Endothelial cell (in vitro differentiated cells): ENCODE measurements around the gene KASH5. TPM values are rescaled to one million over a fixed set of nuclear protein-coding genes. Genes with fewer than 3 reads are reported as not detected.

Experiments
- DNase-seq: peaks from one replicate; pipeline ENCODE4 v3.0.0; 2021; ENCODE audit warnings: low spot score
- H3K27ac Mint-ChIP-seq: one replicate; pipeline ENCODE4 v1.8.0; 2021; ENCODE audit warnings: mixed read lengths, inconsistent platforms; ENCODE audit not compliant: unreplicated experiment
- H3K27me3 Mint-ChIP-seq: one replicate; pipeline ENCODE4 v1.8.0; 2021; ENCODE audit warnings: mild to moderate bottlenecking, moderate library complexity, mixed read lengths, inconsistent platforms; ENCODE audit not compliant: unreplicated experiment
- H3K36me3 Mint-ChIP-seq: one replicate; pipeline ENCODE4 v1.8.0; 2021; ENCODE audit warnings: mild to moderate bottlenecking, low read depth, mixed read lengths, inconsistent platforms; ENCODE audit not compliant: unreplicated experiment
- H3K4me1 Mint-ChIP-seq: one replicate; pipeline ENCODE4 v1.8.0; 2021; ENCODE audit warnings: mild to moderate bottlenecking, mixed read lengths, inconsistent platforms; ENCODE audit not compliant: unreplicated experiment
- H3K4me3 Mint-ChIP-seq: one replicate; pipeline ENCODE4 v1.8.0; 2021; ENCODE audit warnings: mild to moderate bottlenecking, mixed read lengths, inconsistent platforms; ENCODE audit not compliant: unreplicated experiment
- H3K9me3 Mint-ChIP-seq: one replicate; pipeline ENCODE4 v1.8.0; 2021; ENCODE audit warnings: mixed read lengths, inconsistent platforms; ENCODE audit not compliant: unreplicated experiment
- total RNA-seq: library from RNA; stranded (reverse); fragmentation: NEBNext Ultra II Directional; extraction: Animal tissue kit (Norgen Biotek cat#: 25700); gene quantifications from one replicate; pipeline ENCODE4 v1.2.1, GENCODE V29; 2021; ENCODE audit not compliant: unreplicated experiment
- TF ChIP-seq, protein P1 (sequence below): fragments of 200-600 bp; sonication (generic); IDR thresholded peaks from one replicate; pipeline ENCODE4 v1.5.0; 2021; ENCODE audit warnings: antibody characterized with exemption; ENCODE audit not compliant: unreplicated experiment

Gene KASH5
- total RNA-seq, 1 donor from 2014 or later, result 0.26 TPM

DNA sequence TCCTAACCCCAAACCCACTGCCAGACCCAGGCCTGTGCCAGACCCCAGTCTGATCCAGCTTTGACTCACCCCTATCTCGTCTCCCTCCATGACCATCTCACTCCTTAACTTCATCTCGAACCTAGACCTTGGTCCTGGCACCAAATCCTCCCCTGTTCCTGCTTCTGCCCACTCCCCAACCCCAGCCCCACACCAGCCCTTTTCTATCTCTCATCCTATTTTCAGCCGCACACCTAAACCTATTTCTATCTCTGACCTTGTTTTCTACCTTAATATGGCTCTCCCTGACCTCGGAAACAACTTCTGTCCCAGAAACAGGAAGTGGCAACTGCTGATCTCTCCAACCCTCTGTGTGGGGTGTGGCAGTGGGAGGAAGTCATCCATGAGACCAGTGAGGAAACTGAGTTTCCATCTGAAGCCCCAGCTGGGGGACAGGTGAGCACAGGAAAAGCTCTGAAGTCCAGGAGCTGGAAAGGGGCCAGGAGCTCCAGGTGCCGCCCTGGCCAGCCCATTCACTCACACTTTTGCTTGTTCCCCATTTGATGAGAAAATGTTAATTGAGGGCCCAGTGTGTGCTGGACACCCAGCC, 21.5 kb downstream of the KASH5 start:
- H3K27me3 Mint-ChIP-seq, result peaks cover 14% of the 10 kb centered on the region
- no peak for DNase-seq
- H3K4me3 Mint-ChIP-seq, result peak overlapping the region; percentile 58
- H3K4me1 Mint-ChIP-seq, result peaks cover 42% of the 10 kb centered on the region
- TF ChIP-seq, protein P1, sequence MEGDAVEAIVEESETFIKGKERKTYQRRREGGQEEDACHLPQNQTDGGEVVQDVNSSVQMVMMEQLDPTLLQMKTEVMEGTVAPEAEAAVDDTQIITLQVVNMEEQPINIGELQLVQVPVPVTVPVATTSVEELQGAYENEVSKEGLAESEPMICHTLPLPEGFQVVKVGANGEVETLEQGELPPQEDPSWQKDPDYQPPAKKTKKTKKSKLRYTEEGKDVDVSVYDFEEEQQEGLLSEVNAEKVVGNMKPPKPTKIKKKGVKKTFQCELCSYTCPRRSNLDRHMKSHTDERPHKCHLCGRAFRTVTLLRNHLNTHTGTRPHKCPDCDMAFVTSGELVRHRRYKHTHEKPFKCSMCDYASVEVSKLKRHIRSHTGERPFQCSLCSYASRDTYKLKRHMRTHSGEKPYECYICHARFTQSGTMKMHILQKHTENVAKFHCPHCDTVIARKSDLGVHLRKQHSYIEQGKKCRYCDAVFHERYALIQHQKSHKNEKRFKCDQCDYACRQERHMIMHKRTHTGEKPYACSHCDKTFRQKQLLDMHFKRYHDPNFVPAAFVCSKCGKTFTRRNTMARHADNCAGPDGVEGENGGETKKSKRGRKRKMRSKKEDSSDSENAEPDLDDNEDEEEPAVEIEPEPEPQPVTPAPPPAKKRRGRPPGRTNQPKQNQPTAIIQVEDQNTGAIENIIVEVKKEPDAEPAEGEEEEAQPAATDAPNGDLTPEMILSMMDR, result no peak
- H3K27ac Mint-ChIP-seq, result peak overlapping the region; percentile 50
- no peaks in the 10 kb centered on the region for H3K9me3 Mint-ChIP-seq
- H3K36me3 Mint-ChIP-seq, result no peaks in the 10 kb centered on the region

DNA sequence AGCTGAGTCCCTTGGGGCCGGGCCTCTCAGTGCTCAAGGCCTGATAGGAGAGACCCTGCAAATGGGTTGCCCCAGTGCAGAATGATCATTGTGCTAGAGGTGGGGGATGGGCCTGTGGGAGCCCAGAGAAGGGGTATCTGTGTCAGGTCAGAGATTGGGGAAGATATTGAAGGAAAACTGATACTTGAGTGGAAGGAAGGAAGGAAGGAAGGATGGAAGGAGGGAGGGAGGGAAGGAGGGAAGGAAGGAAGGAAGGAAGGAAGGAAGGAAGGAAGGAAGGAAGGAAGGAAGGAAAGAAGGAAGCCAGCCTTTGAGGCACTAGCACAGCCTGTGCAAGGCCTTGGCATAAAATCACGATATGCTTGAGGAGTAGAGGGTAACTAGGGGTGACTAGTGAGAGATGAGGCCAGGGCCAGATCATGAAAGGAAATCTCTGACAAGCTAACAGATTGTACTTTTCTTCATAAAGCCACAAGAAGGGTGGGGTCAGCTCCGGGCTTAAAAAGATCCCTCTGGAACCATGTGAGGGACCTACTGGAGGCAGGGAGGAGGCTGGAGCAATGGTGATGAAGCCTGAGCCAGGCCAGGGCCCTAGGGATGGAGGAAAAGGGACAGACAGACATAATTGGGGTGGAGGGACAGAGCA, 23.8 kb downstream of the KASH5 start:
- peaks cover 15% of the 10 kb centered on the region for H3K27me3 Mint-ChIP-seq
- TF ChIP-seq, protein P1, result no peak
- peak overlapping the region; percentile 8 for H3K27ac Mint-ChIP-seq

DNA sequence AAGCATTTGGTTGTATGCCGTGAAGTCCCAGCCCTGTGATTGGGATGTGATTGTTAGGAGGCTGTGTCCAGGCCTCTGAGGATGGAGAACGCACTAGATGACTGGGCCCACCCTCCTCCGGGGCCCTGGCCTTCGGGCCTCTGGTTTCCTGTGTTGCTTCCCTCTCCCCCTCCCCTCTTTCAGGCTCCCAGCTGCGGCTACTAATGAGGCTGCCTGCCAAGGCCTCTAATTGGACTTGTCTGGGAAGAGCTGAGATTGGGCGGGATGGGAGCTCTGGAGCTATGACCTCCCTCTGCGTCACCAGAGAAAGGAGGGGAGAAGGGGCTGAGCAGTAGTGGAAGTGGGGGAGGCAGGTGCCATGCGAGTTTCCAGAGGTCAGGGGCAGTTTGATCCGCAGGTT, 25.3 kb downstream of the KASH5 start:
- no peaks in the 10 kb centered on the region for H3K36me3 Mint-ChIP-seq
- no peak overlapping the region for H3K27ac Mint-ChIP-seq

More for the DNA sequence above, 23.8 kb downstream of the KASH5 start:
- no peak overlapping the region for H3K4me3 Mint-ChIP-seq
- no peak for DNase-seq
- H3K36me3 Mint-ChIP-seq, result no peaks in the 10 kb centered on the region
- no peaks in the 10 kb centered on the region for H3K9me3 Mint-ChIP-seq
- peaks cover 42% of the 10 kb centered on the region for H3K4me1 Mint-ChIP-seq

DNA sequence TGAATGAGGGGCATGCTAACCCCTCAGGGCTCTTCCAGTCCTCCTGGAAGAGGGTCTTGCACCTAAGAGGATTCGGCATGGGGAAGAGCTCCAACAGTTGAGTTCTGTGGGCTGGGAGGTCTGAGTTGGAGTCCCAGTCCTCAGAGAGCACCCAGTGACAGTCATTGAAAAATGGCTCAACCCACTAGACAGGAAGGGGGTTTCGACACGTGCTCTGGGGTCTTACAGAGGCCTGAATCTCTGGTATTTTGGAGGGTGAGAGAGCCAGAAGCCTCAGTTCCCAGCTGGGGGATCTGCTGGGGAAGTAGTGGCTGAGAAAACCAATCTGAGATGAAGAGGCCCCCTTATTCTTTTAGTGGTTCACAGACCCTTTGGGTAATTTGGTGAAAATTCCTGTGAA, 26.2 kb downstream of the KASH5 start:
- Mint-ChIP-seq H3K36me3 (no peaks in the 10 kb centered on the region), H3K4me1 (peaks cover 37% of the 10 kb centered on the region), H3K9me3 (no peaks in the 10 kb centered on the region), H3K4me3 (no peak overlapping the region), H3K27ac (no peak overlapping the region), H3K27me3 (peaks cover 9% of the 10 kb centered on the region)
- no peak for DNase-seq
- TF ChIP-seq, protein P1, result no peak

More for the DNA sequence above, 25.3 kb downstream of the KASH5 start:
- Mint-ChIP-seq H3K9me3 (no peaks in the 10 kb centered on the region), H3K27me3 (peaks cover 12% of the 10 kb centered on the region), H3K4me3 (no peak overlapping the region), H3K4me1 (peaks cover 42% of the 10 kb centered on the region)
- TF ChIP-seq, protein P1, result no peak
- no peak for DNase-seq

DNA sequence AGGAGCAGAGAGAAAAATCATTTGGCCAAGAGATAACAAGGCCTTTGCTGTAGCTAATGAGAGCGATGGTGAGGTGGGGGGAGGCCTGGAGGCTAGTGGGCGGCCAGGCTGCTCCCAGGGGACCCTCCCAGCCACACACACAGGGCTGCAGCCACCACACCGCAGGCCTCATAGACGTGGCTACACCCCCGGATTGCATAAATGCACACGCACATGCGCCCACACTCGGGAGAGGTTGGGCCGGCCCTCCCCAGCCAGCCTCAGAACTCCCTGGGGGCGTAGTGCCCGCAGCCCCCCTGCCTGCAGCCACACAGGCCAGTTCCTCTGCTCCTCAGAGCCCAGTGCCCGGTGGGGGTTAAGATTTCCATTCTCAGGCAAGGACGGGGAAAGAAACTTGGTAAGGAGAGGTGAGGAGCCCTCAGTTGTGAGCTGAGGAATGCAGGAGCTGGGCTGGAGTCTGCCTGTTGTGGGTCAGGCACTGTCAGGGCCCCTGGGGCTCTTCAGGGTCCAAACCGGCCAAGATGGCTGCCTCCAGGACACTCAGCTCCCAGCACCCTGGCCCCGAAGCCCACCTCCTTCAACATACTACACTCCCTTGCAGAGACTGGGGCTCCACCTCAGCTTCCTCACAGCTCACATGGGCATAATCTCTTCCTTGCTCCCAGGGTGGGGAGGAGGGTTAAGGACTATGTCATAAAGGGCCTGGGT, 27.2 kb downstream of the KASH5 start:
- no peak overlapping the region for H3K4me3 Mint-ChIP-seq
- H3K36me3 Mint-ChIP-seq, result no peaks in the 10 kb centered on the region

More for the DNA sequence above, 27.2 kb downstream of the KASH5 start:
- DNase-seq, result no peak
- TF ChIP-seq, protein P1, result no peak
- Mint-ChIP-seq H3K9me3 (no peaks in the 10 kb centered on the region), H3K27me3 (peaks cover 11% of the 10 kb centered on the region), H3K27ac (no peak overlapping the region), H3K4me1 (peaks cover 30% of the 10 kb centered on the region)
